Bronchial epithelial cell (primary cell): ENCODE measurements around the gene CDK14. TPM values are rescaled to one million over a fixed set of nuclear protein-coding genes. Genes with fewer than 3 reads are reported as not detected.
A peak's percentile ranks its signal among the peaks of the same experiment; 100 is the strongest.

Source experiments
- DNase-seq: peaks from one replicate; pipeline ENCODE4 v3.0.0-alpha.2; 2010; ENCODE audit warnings: low read depth
- FAIRE-seq: peaks from 2 replicates; lab custom pipeline; 2011; peaks lifted over from hg19 to GRCh38; lab: Jason Lieb, UNC
- H3K27me3 ChIP-seq: 2 replicates; pipeline ENCODE4 v1.5.1; 2011; ENCODE audit warnings: low read length; ENCODE audit not compliant: control insufficient read depth, insufficient read depth
- H3K36me3 ChIP-seq: 2 replicates; pipeline ENCODE4 v1.5.1; 2011; ENCODE audit warnings: low read length; ENCODE audit not compliant: control insufficient read depth, insufficient read depth
- H3K4me3 ChIP-seq: 2 replicates; pipeline ENCODE4 v1.5.1; 2011; ENCODE audit warnings: mild to moderate bottlenecking, low read depth, low read length, control low read depth
- CTCF ChIP-seq: IDR thresholded peaks from 2 replicates; pipeline ENCODE4 v1.5.1; 2011; ENCODE audit warnings: mild to moderate bottlenecking, moderate library complexity, low read length, control low read depth, inconsistent platforms; ENCODE audit not compliant: insufficient read depth, severe bottlenecking
- total RNA-seq: library from RNA; depleted of rRNA; stranded (reverse); fragments of >200 nt; gene quantifications from 2 replicates; pipeline ENCODE4 v1.2.1, GENCODE V29; 2014

CDK14 gene
- total RNA-seq, 1 donor from 2014 or later = 8.7 TPM

- TF ChIP-seq CTCF = no peak
- no peaks in the 10 kb centered on the region for H3K27me3 ChIP-seq
- H3K36me3 ChIP-seq = peaks cover 1% of the 10 kb centered on the region
- no peak overlapping the region for H3K4me3 ChIP-seq
- FAIRE-seq = no peak
- no peak for DNase-seq
These were observed 109.4 kb downstream of the CDK14 start for GRCh38 chr7:90705391-90706071.

DNA sequence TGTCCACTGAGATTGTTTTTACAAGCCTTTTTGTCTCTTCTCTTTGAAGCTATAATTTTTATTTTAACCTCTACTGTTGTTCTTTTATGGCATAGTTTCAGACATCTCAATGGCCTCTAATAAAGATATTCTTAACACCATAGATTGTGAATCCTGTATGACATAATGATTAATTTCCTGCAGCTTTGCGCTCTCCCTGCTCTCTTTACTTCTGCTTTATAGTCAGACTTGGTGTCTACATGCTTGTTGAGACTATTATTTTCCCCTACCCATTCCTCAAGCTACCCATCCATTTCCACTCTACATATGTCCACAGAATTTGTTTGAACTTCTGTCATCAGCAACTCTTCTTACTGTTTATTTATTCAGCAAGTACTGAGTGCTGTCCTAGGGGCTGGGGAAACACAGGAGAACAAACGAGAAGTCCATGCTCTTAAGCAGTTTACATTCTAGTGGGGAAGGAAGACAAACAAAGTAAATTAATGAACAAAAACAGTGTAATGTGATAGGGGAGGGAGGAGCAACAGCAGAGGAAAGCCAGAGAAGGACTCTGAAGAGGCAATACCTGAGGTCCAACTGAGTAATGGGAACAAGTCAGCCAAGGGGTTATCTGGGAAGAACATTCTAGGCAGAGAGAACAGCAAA lies 110.1 kb downstream of the CDK14 start:
- FAIRE-seq (no peak), DNase-seq (no peak)
- H3K4me3 ChIP-seq = no peak overlapping the region
- no peaks in the 10 kb centered on the region for H3K27me3 ChIP-seq
- peaks cover 1% of the 10 kb centered on the region for H3K36me3 ChIP-seq
- no peak for TF ChIP-seq CTCF

DNA sequence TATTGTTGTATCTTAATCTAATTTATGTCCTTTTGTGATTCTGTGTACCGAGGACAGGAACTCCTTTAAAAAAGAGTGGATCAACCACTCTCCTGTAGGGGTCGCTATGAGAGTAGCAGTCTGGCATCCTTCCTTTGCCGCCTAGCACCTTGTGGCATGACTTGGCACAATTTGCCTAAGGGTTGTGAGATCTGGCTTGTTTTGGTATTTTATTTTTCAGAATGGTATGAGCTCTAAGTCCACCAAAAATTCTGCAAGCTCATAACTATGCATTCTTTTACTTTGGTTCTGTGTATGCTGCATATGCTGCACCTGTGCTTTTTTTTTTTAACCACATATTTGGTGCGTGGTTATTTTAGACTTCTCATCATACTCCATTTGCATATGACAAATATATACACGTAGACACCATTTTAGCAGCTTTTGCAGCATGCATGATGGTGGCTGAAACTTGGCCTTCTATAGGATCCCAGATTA lies 112.8 kb downstream of the CDK14 start:
- Histone ChIP-seq H3K27me3 (no peaks in the 10 kb centered on the region), H3K36me3 (peaks cover 1% of the 10 kb centered on the region), H3K4me3 (no peak overlapping the region)
- peak; percentile 33 for TF ChIP-seq CTCF
- FAIRE-seq = no peak
- no peak for DNase-seq

- Histone ChIP-seq H3K36me3 (peaks cover 1% of the 10 kb centered on the region), H3K27me3 (no peaks in the 10 kb centered on the region), H3K4me3 (no peak overlapping the region)
- DNase-seq (no peak), FAIRE-seq (no peak)
- no peak for TF ChIP-seq CTCF
These were observed 113.7 kb downstream of the CDK14 start for GRCh38 chr7:90709501-90710465.

GRCh38 chr7:90710466-90710850 lies 114.3 kb downstream of the CDK14 start:
- DNase-seq (no peak), FAIRE-seq (no peak)
- TF ChIP-seq CTCF = no peak
- Histone ChIP-seq H3K36me3 (peaks cover 1% of the 10 kb centered on the region), H3K4me3 (no peak overlapping the region), H3K27me3 (no peaks in the 10 kb centered on the region)
